ENCODE data around the gene SPARC.
A peak's percentile ranks its signal among the peaks of the same experiment; 100 is the strongest.

- TF ChIP-seq CTCF (IDR thresholded peaks at IDR 0.05) (no peak), POLR2A (IDR thresholded peaks at IDR 0.05) (peak; percentile 89 to 93), EP300 (IDR thresholded peaks at IDR 0.05) (peak in 1 of 2 donors; percentile 93)
Observed at GRCh38 chr5:151686674-151687407, at the start of gene SPARC.
